ENCODE measurements around the gene DNALI1. TPM values are rescaled to one million over a fixed set of nuclear protein-coding genes. Genes with fewer than 3 reads are reported as not detected.
"Not testable (repeated sequence)": the region's sequence is repeated elsewhere in the genome, so short reads cannot be mapped to it uniquely, and the experiment has no call there.

The DNALI1 gene
- total RNA-seq, 4 donors from 2014 or later, result 1.6 to 6.6 (median 3.7) TPM; not detected in 1

DNA sequence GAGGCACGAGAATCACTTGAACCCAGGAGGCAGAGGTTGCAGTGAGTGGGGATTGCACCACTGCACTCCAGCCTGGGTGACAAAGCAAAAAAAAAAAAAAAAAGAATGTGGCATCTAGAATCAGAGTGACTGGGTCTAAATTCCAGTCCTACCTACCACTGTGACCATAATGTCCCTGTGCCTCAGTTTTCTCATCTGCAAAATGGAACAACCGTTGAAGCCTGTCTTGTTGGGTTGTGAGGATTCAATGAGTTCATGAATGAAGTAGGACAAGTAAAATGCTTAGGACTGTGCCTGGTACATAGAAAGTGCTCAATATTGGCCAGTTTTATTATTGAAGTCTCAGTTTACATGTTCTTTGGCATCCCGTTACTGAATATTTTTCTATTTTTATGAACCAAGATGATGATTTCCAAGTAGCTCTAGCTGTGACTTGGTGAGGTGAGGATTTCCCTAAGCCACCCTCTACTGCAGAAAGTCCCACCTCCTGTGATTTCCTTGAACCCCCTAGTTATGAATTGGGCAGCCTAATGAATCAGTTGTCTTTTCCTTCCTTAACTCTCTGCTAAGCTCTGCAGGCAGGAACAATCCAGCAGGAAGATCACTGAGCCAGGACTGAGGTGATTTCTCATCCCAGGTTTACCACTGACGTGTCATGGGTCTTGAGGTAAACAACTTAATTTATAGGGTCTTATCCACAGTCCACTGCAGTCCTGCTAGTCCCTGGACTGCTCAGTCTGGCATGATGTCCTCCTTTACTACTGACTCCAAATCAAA lies 23.2 kb upstream of the DNALI1 start:
- H3K27ac ChIP-seq, result peak overlapping the region in 3 of 4 donors; percentile 44 to 63 (median 52)
- no peak overlapping the region for H3K4me3 ChIP-seq
- no peak for TF ChIP-seq POLR2AphosphoS5 (IDR thresholded peaks at IDR 0.05)
- TF ChIP-seq EP300 (IDR thresholded peaks at IDR 0.05; ENCODE audit: low read depth), result no peak
- TF ChIP-seq, protein P1, sequence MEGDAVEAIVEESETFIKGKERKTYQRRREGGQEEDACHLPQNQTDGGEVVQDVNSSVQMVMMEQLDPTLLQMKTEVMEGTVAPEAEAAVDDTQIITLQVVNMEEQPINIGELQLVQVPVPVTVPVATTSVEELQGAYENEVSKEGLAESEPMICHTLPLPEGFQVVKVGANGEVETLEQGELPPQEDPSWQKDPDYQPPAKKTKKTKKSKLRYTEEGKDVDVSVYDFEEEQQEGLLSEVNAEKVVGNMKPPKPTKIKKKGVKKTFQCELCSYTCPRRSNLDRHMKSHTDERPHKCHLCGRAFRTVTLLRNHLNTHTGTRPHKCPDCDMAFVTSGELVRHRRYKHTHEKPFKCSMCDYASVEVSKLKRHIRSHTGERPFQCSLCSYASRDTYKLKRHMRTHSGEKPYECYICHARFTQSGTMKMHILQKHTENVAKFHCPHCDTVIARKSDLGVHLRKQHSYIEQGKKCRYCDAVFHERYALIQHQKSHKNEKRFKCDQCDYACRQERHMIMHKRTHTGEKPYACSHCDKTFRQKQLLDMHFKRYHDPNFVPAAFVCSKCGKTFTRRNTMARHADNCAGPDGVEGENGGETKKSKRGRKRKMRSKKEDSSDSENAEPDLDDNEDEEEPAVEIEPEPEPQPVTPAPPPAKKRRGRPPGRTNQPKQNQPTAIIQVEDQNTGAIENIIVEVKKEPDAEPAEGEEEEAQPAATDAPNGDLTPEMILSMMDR (IDR thresholded peaks at IDR 0.05), result no peak
- TF ChIP-seq POLR2A (IDR thresholded peaks at IDR 0.05), result no peak
- 87% methylated on average over 2 to 4 of the region's 4 CpGs for WGBS, 2 donors (ENCODE audit: low coverage in 1 of 2)
- peaks cover 0 to 24% (median 12%) of the 10 kb centered on the region in 4 donors for H3K36me3 ChIP-seq
- no peaks in the 10 kb centered on the region for H3K9me3 ChIP-seq
- in situ Hi-C loops (cut with MboI; ENCODE audit: low pct_ligation_motif_present in 1 of 4, low pct_unique_long_range_greater_than_20kb in 1 of 4, low sequenced_read_pairs in 3 of 4), result no loop called here
- H3K4me1 ChIP-seq, result peaks cover 0 to 13% (median 7%) of the 10 kb centered on the region in 4 donors
- no peak for DNase-seq
- intact Hi-C loops (cut with DNase I; ENCODE audit: low total_unique reads), result no loop called here
- H3K27me3 ChIP-seq, result no peaks in the 10 kb centered on the region

DNA sequence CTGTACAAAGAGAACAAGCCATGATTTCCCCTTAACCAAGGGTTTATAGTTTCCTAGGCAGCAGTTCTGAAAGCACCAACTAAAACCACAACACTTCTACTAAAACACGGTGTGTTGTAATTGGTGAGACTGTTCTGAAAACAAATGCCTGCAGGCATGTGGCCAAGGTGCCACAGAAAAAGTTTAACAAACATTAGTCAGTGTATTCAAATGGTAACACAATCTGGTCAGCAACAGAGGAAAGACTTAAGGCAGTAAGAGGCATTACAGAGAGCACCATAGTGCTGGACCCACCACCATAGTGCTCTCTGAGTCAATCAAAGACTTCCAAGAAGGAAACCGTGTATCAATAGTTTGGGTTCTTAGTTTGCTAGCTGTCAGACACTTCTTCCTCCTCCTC lies 19.4 kb upstream of the DNALI1 start:
- in situ Hi-C loops (cut with MboI; ENCODE audit: low pct_ligation_motif_present in 1 of 4, low pct_unique_long_range_greater_than_20kb in 1 of 4, low sequenced_read_pairs in 3 of 4), result no loop called here
- WGBS, 2 donors (ENCODE audit: low coverage in 1 of 2), result 67 to 82% methylated on average over 2 of the region's 2 CpGs
- intact Hi-C loops (cut with DNase I; ENCODE audit: low total_unique reads), result no loop called here
- H3K27ac ChIP-seq, result no peak overlapping the region
- TF ChIP-seq POLR2AphosphoS5 (IDR thresholded peaks at IDR 0.05) (no peak), EP300 (IDR thresholded peaks at IDR 0.05; ENCODE audit: low read depth) (no peak), POLR2A (IDR thresholded peaks at IDR 0.05) (no peak)
- TF ChIP-seq, protein P1 (IDR thresholded peaks at IDR 0.05), result no peak
- no peaks in the 10 kb centered on the region for H3K27me3 ChIP-seq
- peaks cover 0 to 13% (median 7%) of the 10 kb centered on the region in 4 donors for H3K4me1 ChIP-seq
- peaks cover 0 to 49% (median 18%) of the 10 kb centered on the region in 4 donors for H3K36me3 ChIP-seq
- no peaks in the 10 kb centered on the region for H3K9me3 ChIP-seq
- DNase-seq, result no peak
- no peak overlapping the region for H3K4me3 ChIP-seq

DNA sequence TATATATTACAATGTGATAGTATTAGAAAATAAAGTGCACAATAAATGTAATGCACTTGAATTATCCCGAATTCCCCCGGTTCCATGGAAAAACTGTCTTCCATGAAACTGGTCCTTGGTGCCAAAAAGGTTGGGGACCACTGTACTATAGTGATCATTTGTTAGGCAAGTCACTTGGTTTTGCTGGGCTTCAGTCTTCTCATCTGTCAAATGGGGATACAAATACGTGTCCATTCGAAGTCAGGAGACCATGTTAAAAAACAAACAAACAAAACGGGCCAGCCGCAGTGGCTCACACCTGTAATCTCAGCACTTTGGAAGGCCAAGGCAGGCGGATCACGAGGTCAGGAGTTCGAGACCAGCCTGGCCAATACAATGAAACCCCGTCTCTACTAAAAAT lies 17.6 kb upstream of the DNALI1 start:
- in situ Hi-C loops (cut with MboI; ENCODE audit: low pct_ligation_motif_present in 1 of 4, low pct_unique_long_range_greater_than_20kb in 1 of 4, low sequenced_read_pairs in 3 of 4); H3K27me3 ChIP-seq; H3K4me3 ChIP-seq; H3K4me1 ChIP-seq; H3K27ac ChIP-seq; H3K9me3 ChIP-seq; DNase-seq: not testable (repeated sequence)
- peaks cover 0 to 54% (median 21%) of the 10 kb centered on the region in 4 donors for H3K36me3 ChIP-seq
- intact Hi-C loops (cut with DNase I; ENCODE audit: low total_unique reads), result loop anchor here (2.0 kb wide), 1 partner anchor 36 kb away; no protein-coding TSS in a partner anchor
- 90 to 93% methylated on average over 2 to 10 of the region's 10 CpGs for WGBS, 2 donors (ENCODE audit: low coverage in 1 of 2)

DNA sequence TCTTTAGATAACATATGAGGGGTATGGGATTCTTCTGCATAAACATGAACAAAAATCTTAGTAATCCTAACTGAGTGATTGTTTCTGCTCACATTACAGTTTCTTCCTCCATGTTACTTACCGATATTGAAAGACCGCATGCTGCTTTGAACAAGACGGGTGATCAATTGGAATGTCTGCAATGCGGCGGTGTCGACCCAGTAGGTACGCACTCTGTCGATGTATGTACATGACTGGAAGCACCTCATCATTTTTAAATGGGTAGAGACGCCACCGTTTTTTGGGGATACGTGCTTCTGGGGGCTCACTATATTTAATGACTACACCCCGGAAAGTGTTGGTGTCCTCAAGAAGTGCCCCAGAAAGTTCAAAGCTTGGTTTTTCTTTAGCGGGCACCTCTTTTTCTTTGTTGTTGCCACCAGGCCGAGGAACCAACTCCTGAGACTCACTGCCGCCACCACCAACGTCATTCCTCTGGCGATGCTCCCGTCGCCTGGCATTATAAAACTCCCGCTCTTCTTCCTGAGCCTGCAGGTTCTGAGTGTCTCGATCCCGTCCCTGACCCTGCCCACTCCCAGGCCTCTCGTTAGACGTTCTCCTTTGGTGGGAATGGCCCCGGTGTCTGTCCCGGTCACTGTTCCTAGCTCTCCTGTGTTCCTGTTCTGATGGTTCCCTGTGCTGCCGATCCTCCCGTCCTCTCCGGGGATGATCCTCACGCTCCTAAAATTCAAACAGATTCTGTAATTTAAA lies 16.5 kb upstream of the DNALI1 start:
- Histone ChIP-seq H3K27me3 (no peaks in the 10 kb centered on the region), H3K27ac (no peak overlapping the region), H3K9me3 (no peaks in the 10 kb centered on the region), H3K4me3 (no peak overlapping the region), H3K4me1 (no peaks in the 10 kb centered on the region), H3K36me3 (peaks cover 0 to 54% (median 25%) of the 10 kb centered on the region in 4 donors)
- in situ Hi-C loops (cut with MboI; ENCODE audit: low pct_ligation_motif_present in 1 of 4, low pct_unique_long_range_greater_than_20kb in 1 of 4, low sequenced_read_pairs in 3 of 4), result no loop called here
- no peak for TF ChIP-seq POLR2AphosphoS5 (IDR thresholded peaks at IDR 0.05)
- no peak for TF ChIP-seq EP300 (IDR thresholded peaks at IDR 0.05; ENCODE audit: low read depth)
- TF ChIP-seq POLR2A (IDR thresholded peaks at IDR 0.05), result no peak
- 92 to 95% methylated on average over 18 to 30 of the region's 30 CpGs for WGBS, 2 donors (ENCODE audit: low coverage in 1 of 2)
- DNase-seq, result no peak
- intact Hi-C loops (cut with DNase I; ENCODE audit: low total_unique reads), result no loop called here

DNA sequence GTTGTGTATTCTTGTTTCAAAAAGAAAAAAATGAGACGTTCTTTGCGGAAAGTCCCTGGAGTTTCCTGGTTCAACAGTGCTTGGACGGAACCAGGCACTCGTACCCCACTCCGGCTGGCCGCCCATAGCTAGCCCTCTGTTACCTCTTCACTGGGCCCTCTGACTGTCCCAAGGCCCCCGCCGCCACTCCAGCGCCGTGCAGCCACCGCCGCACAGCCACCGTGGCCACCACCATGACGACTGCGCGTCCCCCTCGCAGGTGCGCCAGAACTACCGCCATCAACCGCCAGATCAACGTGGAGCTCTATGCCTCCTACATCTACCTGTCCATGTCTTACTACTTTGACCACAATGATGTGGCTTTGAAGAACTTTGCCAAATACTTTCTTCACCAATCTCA lies 12.2 kb upstream of the DNALI1 start:
- no peaks in the 10 kb centered on the region for H3K4me1 ChIP-seq
- peaks cover 0 to 37% (median 12%) of the 10 kb centered on the region in 4 donors for H3K36me3 ChIP-seq
- 80 to 96% methylated on average over 2 to 21 of the region's 21 CpGs for WGBS, 2 donors (ENCODE audit: low coverage in 1 of 2)
- H3K9me3 ChIP-seq, result no peaks in the 10 kb centered on the region
- no peak overlapping the region for H3K4me3 ChIP-seq
- DNase-seq, result no peak
- H3K27ac ChIP-seq, result no peak overlapping the region
- in situ Hi-C loops (cut with MboI; ENCODE audit: low pct_ligation_motif_present in 1 of 4, low pct_unique_long_range_greater_than_20kb in 1 of 4, low sequenced_read_pairs in 3 of 4) (no loop called here), intact Hi-C loops (cut with DNase I; ENCODE audit: low total_unique reads) (no loop called here)
- no peaks in the 10 kb centered on the region for H3K27me3 ChIP-seq
- TF ChIP-seq POLR2A (IDR thresholded peaks at IDR 0.05) (no peak), POLR2AphosphoS5 (IDR thresholded peaks at IDR 0.05) (no peak)
- TF ChIP-seq, protein P1 (IDR thresholded peaks at IDR 0.05), result no peak

All from transverse colon (tissue), 4 donors.